KOPT-K1 (cell line): Measurements from ENCODE around the gene ZP3.
A peak's percentile ranks its signal among the peaks of the same experiment; 100 is the strongest.
"Not testable (repeated sequence)": the region's sequence is repeated elsewhere in the genome, so short reads cannot be mapped to it uniquely, and the experiment has no call there.

Experiments used
- H3K27ac ChIP-seq: fragments of 200-600 bp; sonication (generic); 2 replicates; pipeline ENCODE4 v1.5.1; 2016; ENCODE audit warnings: antibody characterized with exemption, mild to moderate bottlenecking, low read depth, low read length; ENCODE audit not compliant: poor library complexity, severe bottlenecking
- H3K36me3 ChIP-seq: fragments of 200-600 bp; sonication (generic); 2 replicates; pipeline ENCODE4 v1.5.1; 2017; ENCODE audit warnings: antibody characterized with exemption, mild to moderate bottlenecking, low read length, moderate library complexity; ENCODE audit not compliant: insufficient read depth
- H3K9me3 ChIP-seq: fragments of 200-600 bp; sonication (generic); 2 replicates; pipeline ENCODE4 v1.5.1; 2017; ENCODE audit warnings: antibody characterized with exemption, low read length, mild to moderate bottlenecking; ENCODE audit not compliant: insufficient read depth, poor library complexity, severe bottlenecking

The ZP3 gene

DNA sequence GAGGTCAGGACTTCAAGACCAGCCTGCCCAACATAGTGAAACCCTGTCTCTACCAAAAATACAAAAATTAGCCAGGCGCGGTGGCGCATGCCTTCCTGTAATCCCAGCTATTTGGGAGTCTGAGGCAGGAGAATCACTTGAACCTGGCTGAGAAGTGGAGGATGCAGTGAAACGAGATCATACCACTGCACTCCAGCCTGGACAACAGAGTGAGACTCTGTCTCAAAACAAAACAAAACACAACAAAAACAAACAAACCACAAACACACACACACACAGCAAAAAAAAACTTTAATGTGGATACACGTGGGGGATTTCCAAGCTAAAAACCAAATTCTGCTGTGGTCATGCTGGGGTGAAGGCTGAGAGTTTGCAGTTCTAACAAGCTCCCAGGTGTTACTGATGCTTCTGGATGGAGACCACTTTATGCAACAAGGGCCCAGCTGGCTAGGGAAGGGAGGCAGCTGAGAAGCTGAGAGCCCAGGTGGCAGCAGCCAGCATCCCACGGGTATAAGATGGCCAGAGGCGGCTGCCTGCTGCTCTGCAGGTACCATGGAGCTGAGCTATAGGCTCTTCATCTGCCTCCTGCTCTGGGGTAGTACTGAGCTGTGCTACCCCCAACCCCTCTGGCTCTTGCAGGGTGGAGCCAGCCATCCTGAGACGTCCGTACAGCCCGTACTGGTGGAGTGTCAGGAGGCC lies at the start of gene ZP3:
Gene ZP3, plus strand, starts transcription at position 538 of the 699 bp plus-strand sequence. Its CDS starts 15 bp downstream, at position 553.
- Histone ChIP-seq H3K27ac (no peak within 1 kb of the TSS), H3K9me3 (no peaks in the 10 kb centered on the region), H3K36me3 (no peaks in the 10 kb centered on the region)

DNA sequence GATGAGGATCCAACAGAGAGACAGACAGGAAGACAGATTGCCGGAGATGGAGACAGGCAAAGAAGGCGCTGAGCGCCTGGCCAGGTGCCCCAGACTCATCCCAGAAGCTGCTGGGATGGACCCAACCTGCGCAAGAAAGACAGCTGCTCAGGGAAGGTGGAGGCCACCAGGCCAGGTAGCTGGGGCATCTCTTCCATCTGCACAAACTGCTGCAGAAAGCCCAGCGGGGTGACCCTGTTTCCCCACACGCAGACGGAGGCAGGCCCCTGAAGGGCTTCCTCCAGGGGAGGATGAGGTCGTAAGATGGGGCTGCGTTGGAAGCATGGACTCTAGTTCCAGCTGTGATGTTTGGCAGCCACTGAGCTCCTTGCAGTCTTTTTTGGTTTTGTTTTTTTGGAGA lies 49.5 kb upstream of the ZP3 start:
- Histone ChIP-seq H3K9me3 (no peaks in the 10 kb centered on the region), H3K36me3 (no peaks in the 10 kb centered on the region), H3K27ac (no peak overlapping the region)

DNA sequence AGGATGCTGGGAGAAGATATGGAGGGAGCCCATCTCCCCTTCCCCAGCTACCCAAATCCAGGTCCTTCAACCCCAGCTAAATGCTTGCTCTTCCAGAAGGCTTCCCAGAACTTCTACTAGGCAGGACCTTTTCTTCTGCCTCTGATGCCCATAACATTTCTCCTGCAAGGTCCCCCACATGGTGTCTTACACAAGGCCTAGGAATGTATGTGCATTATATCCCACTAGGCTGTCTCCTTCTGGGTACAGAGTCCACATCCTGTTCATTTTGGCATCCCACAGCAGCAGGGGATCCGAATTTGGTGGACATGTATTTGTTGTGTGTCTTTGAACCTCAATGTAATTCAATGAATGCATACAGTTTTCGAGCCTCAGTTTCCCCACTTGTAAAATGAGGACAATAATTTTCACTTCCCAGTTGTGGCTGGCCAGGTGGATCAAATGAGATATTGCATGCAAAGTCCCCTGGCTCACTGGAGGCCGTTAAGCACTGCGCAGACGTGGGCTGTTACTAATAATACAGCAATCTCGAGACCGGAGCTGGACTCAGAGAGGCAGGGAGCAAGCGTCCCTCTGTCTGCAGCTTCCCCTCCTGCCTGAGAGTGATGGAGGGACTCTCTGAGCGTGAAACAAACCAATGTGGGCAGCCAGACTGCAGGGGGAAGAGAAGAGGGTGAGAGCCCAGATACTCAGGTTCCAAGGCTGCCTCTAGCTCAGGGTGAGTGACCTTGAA lies 47.4 kb upstream of the ZP3 start:
- H3K27ac ChIP-seq = no peak overlapping the region
- H3K36me3 ChIP-seq = no peaks in the 10 kb centered on the region
- no peaks in the 10 kb centered on the region for H3K9me3 ChIP-seq

DNA sequence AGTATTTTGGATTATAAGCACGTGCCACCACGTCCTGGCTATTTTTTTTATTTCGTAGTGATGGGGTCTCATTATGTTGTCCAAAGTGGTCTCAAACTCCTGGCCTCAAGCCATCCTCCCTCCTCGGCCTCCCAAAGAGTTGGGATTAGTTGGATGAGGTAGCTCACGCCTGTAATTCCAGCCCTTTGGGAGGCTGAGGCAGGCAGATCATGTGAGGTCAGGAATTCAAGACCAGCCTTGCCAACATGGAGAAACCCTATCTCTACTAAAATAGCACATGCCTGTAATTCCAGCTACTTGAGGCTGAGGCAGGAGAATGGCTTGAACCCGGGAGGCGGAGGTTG lies 44.2 kb upstream of the ZP3 start:
- Histone ChIP-seq H3K27ac (no peak overlapping the region), H3K9me3 (no peaks in the 10 kb centered on the region), H3K36me3 (no peaks in the 10 kb centered on the region)

DNA sequence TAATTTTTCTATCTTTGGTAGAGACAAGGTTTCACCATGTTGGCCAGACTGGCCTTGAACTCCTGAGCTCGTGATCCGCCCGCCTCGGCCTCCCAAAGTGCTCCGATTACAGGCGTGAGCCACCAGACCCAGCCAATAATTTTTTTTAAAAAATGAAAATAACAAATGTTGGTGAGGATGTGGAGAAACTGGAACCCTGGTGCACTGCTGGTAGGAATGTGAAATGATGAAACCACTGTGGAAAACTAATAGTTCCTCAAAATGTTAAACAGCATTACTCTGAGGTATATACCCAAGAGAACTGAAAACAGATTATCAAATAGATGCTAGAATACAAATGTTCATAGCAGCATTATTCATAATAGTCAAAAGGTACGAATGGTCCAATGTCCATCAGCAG lies 42.9 kb upstream of the ZP3 start:
- Histone ChIP-seq H3K36me3 (no peaks in the 10 kb centered on the region), H3K27ac (no peak overlapping the region), H3K9me3 (no peaks in the 10 kb centered on the region)

DNA sequence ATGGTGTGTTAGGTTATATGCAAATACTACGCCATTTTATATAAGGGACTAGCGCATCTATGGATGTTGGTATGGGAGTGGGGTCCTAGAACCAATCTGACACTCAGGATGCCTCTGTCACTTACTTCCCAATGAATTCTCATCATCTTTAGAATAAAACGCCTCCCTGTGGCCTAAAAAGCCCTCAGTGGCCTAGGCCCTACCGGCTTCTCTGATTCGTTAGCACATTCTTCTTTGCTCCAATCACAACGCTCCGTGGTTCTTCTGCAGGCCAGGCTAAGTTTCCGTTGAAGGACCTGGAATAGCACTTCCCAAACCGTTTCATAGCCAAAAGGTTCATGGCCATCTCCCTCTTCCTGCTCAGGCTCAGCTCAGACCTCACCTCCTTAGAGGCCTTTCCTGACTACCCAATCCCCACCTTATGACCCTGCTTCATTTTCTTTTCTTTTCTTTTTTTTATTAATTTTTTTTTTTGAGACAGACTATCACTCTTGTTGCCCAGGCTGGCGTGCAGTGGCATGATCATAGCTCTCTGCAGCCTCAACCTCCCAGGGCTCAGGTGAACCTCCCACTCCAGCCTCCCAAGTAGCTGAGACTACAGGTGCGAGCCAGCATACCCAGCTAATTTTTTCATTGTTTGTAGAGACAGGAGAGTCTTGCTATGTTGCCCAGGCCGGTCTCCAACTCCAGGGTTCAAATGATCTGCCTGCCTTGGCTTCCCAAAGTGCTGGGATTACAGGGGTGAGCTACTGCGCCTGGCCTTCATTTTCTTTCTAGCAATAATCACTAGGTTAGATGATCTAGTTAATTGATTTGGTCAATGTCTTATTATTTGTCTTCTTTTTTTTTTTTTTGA lies 41.4 kb upstream of the ZP3 start:
- Histone ChIP-seq H3K36me3 (no peaks in the 10 kb centered on the region), H3K9me3 (no peaks in the 10 kb centered on the region), H3K27ac (no peak overlapping the region)

DNA sequence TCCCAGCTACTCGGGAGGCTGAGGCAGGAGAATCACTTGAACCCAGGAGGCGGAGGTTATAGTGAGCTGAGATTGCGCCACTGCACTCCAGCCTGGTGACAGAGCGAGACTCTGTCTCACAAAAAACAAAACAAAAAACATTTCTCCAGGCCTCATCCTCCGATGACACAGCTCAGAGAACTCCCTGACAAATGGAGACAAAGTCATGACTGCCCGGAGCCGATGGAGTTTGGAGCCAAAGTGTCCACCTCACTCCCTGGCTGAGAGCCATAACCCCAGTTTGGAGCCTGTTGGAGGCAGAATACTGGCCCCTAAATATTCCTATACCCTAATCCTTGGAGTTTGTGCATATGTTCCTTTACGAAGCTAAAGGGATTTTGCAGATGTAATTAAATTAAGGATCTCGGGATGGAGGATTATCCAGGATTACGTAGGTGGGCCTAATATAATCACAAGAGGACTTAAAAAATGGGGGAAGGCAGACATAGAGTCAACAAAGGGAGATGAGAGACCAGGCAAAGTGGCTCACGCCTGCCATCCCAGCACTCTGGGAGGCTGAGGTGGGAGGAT lies 38.0 kb upstream of the ZP3 start:
- H3K9me3 ChIP-seq = no peaks in the 10 kb centered on the region
- H3K36me3 ChIP-seq = no peaks in the 10 kb centered on the region
- no peak overlapping the region for H3K27ac ChIP-seq

DNA sequence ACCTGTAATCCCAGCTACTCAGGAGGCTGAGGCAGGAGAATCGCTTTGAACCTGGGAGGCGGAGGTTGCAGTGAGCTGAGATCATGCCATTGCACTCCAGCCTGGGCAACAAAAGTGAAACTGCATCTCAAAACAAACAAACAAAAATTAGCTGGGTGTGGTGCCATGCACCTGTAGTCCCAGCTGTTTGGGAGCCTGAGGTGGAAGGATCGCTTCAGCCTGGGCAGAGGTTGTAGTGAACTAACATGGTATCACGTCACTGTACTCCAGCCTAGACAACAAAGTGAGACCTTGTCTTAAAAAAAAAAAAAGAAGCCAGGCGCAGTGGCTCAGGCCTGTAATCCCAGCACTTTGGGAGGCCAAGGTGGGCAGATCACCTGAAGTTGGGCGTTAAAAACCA lies 37.0 kb upstream of the ZP3 start:
- H3K36me3 ChIP-seq, H3K9me3 ChIP-seq, H3K27ac ChIP-seq: not testable (repeated sequence)

DNA sequence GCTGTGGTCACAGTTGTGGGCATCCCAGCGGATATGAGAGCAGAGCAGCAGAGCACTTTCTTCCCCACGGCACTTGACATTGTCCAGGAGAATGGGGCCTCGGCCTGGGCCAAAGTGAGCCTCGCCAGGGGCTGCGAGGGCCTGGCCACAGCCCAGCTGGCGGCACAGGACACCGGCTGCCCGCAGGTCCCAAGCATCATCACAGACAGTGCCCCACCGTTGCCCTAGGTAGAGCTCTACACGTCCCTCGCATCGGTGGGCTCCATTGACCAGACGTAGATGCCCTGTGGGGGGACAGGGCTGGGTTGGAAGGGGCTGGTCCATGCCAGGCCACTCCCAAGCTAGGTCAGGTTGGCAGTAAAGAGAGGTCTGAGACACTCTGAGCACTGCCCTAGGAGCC lies 34.7 kb upstream of the ZP3 start:
- no peaks in the 10 kb centered on the region for H3K36me3 ChIP-seq
- no peaks in the 10 kb centered on the region for H3K9me3 ChIP-seq
- no peak overlapping the region for H3K27ac ChIP-seq

DNA sequence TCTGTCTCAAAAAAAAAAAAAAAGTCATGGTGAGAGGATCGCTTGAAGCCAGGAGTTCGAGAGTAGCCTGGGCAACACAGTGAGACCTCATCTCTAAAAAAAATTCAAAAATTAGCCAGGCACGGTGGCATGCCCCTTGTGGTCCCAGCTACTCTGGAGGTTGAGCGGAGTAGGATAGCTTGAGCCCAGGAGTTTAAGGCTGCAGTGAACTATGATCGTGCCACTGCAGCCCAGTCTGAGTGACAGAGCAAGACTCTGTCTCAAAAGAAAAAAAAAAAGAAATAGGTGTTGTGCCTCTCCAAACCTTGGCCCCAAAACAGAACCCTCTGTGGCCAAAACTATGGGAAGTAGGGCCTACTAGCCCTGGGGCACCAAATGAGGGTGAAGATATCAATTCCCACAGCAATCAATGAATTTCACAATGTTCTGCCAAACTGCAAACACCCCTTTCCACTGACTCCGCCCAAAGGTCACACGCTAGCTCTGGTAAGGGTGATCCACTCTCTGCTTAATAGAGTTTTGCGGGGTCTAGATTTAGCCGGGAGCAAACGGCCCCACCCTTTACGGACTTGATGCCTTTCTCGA lies 32.1 kb upstream of the ZP3 start:
- Histone ChIP-seq H3K9me3 (no peaks in the 10 kb centered on the region), H3K27ac (peak overlapping the region; percentile 72), H3K36me3 (no peaks in the 10 kb centered on the region)

DNA sequence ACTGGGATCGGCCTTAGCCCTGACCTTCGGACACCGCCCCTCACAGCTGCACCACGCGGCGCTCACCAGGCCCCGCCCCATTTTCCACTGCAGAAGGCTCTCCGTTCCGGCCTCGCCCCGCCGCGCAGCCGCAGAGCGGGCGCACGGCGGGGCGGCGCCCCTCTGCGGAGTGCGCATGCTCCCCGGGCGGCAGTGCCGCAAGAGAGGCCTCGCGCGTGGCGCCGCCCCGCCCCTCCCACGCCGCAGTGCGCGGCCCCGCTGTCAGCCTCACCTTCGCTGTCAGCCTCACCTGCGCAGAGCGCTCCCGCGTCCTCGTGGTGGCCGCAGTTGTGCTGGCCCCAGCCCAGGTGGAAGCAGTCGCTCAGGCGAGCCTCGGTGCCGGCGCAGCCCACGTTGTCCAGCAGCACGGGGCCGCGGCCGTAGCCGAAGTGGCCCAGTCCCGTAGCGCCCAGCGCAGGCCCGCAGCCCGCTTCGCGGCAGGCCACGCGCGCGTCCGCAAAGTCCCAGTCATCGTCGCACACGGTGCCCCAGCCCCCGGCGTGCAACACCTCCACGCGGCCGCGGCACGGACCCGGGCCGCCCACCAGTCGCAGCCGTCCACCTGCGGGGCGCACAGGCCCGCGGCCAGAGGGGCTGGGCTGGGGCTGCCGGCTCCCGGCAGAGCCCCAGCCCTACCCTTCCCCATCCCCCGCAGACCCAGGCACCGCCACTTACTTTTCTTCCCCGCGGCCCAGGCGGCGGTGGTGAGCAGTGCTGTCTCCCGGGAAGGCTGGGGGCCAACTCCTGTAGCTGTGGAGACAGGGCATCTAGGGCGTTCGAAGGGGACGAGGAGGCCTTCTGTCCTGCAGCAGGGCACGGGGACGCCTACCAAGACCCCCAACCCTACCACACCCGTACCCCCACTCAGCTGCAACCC lies 31.4 kb upstream of the ZP3 start:
- Histone ChIP-seq H3K27ac (peak overlapping the region; percentile 72), H3K36me3 (no peaks in the 10 kb centered on the region), H3K9me3 (no peaks in the 10 kb centered on the region)

DNA sequence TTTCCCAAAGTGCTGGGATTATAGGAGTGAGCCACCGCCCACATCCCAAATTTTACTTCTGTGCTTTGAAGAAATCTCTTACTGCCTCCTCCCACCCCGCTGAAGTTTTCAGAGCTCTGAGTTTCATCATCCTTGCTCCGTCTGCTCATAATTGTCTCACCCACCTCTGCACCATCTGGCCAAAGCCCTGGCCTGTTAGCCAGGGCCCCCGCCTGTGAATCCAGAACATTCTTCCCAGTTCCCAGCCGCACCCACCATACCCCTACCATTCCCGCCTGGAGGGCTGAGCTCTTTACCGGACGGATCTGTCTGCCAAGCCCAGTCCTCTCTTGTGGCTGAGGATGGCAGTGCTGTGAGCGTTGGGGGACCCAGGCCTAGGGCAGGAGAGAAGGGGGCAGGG lies 29.8 kb upstream of the ZP3 start:
- Histone ChIP-seq H3K9me3 (no peaks in the 10 kb centered on the region), H3K27ac (no peak overlapping the region), H3K36me3 (no peaks in the 10 kb centered on the region)

DNA sequence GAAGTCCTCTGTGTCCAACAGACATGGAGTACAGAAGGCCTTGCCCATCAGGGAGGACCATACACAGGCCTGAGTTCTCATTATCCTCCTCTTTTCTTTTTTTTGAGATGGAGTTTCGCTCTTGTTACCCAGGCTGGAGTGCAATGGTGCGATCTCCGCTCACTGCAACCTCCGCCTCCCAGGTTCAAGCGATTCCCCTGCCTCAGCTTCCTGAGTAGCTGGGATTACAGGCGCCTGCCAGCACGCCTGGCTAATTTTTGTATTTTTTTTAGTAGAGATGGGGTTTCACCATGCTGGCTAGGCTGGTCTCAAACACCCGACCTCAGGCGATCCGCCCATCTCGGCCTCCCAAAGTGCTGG lies 29.2 kb upstream of the ZP3 start:
- not testable (repeated sequence) for H3K27ac ChIP-seq, H3K9me3 ChIP-seq

More for the DNA sequence above, 29.2 kb upstream of the ZP3 start:
- H3K36me3 ChIP-seq = not testable (repeated sequence)
